GM23338 (cell line): ENCODE measurements around the gene YWHAH. TPM values are rescaled to one million over a fixed set of nuclear protein-coding genes. Genes with fewer than 3 reads are reported as not detected.

Experiments
- ATAC-seq: fragments of 200-7000 bp; cut with Tn5 transposase; 3 replicates; pipeline ENCODE4 v1.9.1; 2020
- DNase-seq: peaks from one replicate; pipeline ENCODE4 v3.0.0-alpha.2; 2015; ENCODE audit warnings: low spot score
- H2AFZ ChIP-seq: fragments of 200-600 bp; sonication (generic); 2 replicates; pipeline ENCODE4 v1.8.0; 2016; ENCODE audit warnings: antibody characterized with exemption, mild to moderate bottlenecking, moderate library complexity
- H3F3A ChIP-seq: fragments of 200-600 bp; sonication (generic); replicated peaks from 2 replicates; pipeline ENCODE4 v1.8.0; 2017; ENCODE audit warnings: antibody characterized with exemption, mixed run types, low read depth
- H3K27ac ChIP-seq: fragments of 200-600 bp; sonication (generic); 2 replicates; pipeline ENCODE4 v1.6.1; 2016; ENCODE audit warnings: low read depth
- H3K27me3 ChIP-seq: fragments of 200-600 bp; sonication (generic); 2 replicates; pipeline ENCODE4 v1.8.0; 2016; ENCODE audit warnings: mild to moderate bottlenecking, mixed run types, moderate library complexity; ENCODE audit not compliant: insufficient read depth
- H3K36me3 ChIP-seq: fragments of 200-600 bp; sonication (generic); 2 replicates; pipeline ENCODE4 v1.8.0; 2016; ENCODE audit warnings: mild to moderate bottlenecking; ENCODE audit not compliant: insufficient read depth
- H3K4me1 ChIP-seq: fragments of 200-600 bp; sonication (generic); 2 replicates; pipeline ENCODE4 v1.8.0; 2016; ENCODE audit warnings: mild to moderate bottlenecking, moderate library complexity; ENCODE audit not compliant: insufficient read depth
- H3K4me2 ChIP-seq: fragments of 200-600 bp; sonication (generic); 2 replicates; pipeline ENCODE4 v1.7.1; 2017; ENCODE audit warnings: mixed run types
- H3K4me3 ChIP-seq: fragments of 200-600 bp; sonication (generic); 2 replicates; pipeline ENCODE4 v1.6.1; 2016; ENCODE audit warnings: mixed run types
- H3K79me2 ChIP-seq: fragments of 200-600 bp; sonication (generic); replicated peaks from 2 replicates; pipeline ENCODE4 v1.8.0; 2017; ENCODE audit warnings: mild to moderate bottlenecking; ENCODE audit not compliant: insufficient read depth
- H3K9me2 ChIP-seq: fragments of 200-600 bp; sonication (generic); 2 replicates; pipeline ENCODE4 v1.8.0; 2017; ENCODE audit not compliant: insufficient read depth
- H4K20me1 ChIP-seq: fragments of 200-600 bp; sonication (generic); replicated peaks from 2 replicates; pipeline ENCODE4 v1.8.0; 2017; ENCODE audit warnings: mild to moderate bottlenecking; ENCODE audit not compliant: insufficient read depth
- H3K27ac Mint-ChIP-seq: 2 replicates; pipeline ENCODE4 v1.8.0; 2020; ENCODE audit warnings: inconsistent platforms, mild to moderate bottlenecking, moderate library complexity, mixed read lengths
- H3K27me3 Mint-ChIP-seq: 3 replicates; pipeline ENCODE4 v1.8.0; 2022; ENCODE audit warnings: low read depth, mild to moderate bottlenecking, moderate library complexity, mixed read lengths, inconsistent platforms; ENCODE audit not compliant: insufficient read depth, poor library complexity
- H3K36me3 Mint-ChIP-seq: 3 replicates; pipeline ENCODE4 v1.8.0; 2021; ENCODE audit warnings: low read depth, mild to moderate bottlenecking, inconsistent platforms, moderate library complexity, mixed read lengths
- H3K4me1 Mint-ChIP-seq: 3 replicates; pipeline ENCODE4 v1.8.0; 2020; ENCODE audit warnings: mild to moderate bottlenecking, inconsistent platforms, mixed read lengths
- H3K4me3 Mint-ChIP-seq: 3 replicates; pipeline ENCODE4 v1.8.0; 2021; ENCODE audit warnings: moderate library complexity, mild to moderate bottlenecking, inconsistent platforms, mixed read lengths
- H3K9me3 Mint-ChIP-seq: 3 replicates; pipeline ENCODE4 v1.8.0; 2020; ENCODE audit warnings: moderate library complexity, mild to moderate bottlenecking, inconsistent platforms, mixed read lengths
- CREB1 ChIP-seq: fragments of 250-450 bp; sonication (Bioruptor Pico); IDR thresholded peaks from 2 replicates; pipeline ENCODE4 v1.5.0; 2020; ENCODE audit warnings: low read depth, mild to moderate bottlenecking, moderate library complexity
- EZH2 ChIP-seq: fragments of 200-600 bp; sonication (generic); IDR thresholded peaks from one replicate; pipeline ENCODE4 v1.8.0; 2017; ENCODE audit warnings: antibody characterized with exemption, mild to moderate bottlenecking, low read depth; ENCODE audit not compliant: unreplicated experiment
- JUNB ChIP-seq: IDR thresholded peaks from one replicate; pipeline ENCODE4 v1.6.1; 2016; ENCODE audit warnings: antibody characterized with exemption; ENCODE audit not compliant: unreplicated experiment
- NANOG ChIP-seq: IDR thresholded peaks from 2 replicates; pipeline ENCODE4 v1.6.1; 2016; ENCODE audit warnings: antibody characterized with exemption, borderline replicate concordance
- ZNF114 ChIP-seq: fragments of 250-450 bp; sonication (Bioruptor Pico); IDR thresholded peaks from 2 replicates; pipeline ENCODE4 v1.5.0; 2020; ENCODE audit warnings: mild to moderate bottlenecking, moderate library complexity
- polyA plus RNA-seq: library from polyadenylated mRNA; unstranded; fragments of >200 nt; fragmentation: Nextera tagmentation; extraction: Ambion mirVana; gene quantifications from 2 replicates; pipeline ENCODE4 v1.2.1, GENCODE V29; 2016
- total RNA-seq: library from RNA; depleted of rRNA; stranded (reverse); fragments of >200 nt; shearing (Covaris generic); gene quantifications from 2 replicates; pipeline ENCODE4 v1.2.3, GENCODE V29; 2014
- TF ChIP-seq, protein P1 (sequence below): fragments of 250-450 bp; sonication (Bioruptor Pico); IDR thresholded peaks from 2 replicates; pipeline ENCODE4 v1.5.0; 2020; ENCODE audit warnings: mild to moderate bottlenecking, moderate library complexity
- TF ChIP-seq, protein P2 (sequence below), 2 experiments: fragments of 200-600 bp in 1 of 2; sonication (generic) in 1 of 2; conservative IDR thresholded peaks; 2 replicates each; pipeline versions ENCODE4 v1.5.1 to v1.6.1; 2016 to 2017; ENCODE audit warnings: antibody characterized with exemption in 2 of 2, low read depth in 2 of 2, mild to moderate bottlenecking in 2 of 2, moderate library complexity in 1 of 2
- TF ChIP-seq, protein P3 (sequence below): IDR thresholded peaks from 2 replicates; pipeline ENCODE4 v1.6.1; 2016; ENCODE audit warnings: antibody characterized with exemption
- TF ChIP-seq, protein P4 (sequence below): IDR thresholded peaks from one replicate; pipeline ENCODE4 v1.6.1; 2018; ENCODE audit warnings: antibody characterized with exemption; ENCODE audit not compliant: unreplicated experiment

Gene YWHAH
- total and polyA plus RNA-seq, 2 experiments from 2014 or later = 277 to 283 TPM

DNA sequence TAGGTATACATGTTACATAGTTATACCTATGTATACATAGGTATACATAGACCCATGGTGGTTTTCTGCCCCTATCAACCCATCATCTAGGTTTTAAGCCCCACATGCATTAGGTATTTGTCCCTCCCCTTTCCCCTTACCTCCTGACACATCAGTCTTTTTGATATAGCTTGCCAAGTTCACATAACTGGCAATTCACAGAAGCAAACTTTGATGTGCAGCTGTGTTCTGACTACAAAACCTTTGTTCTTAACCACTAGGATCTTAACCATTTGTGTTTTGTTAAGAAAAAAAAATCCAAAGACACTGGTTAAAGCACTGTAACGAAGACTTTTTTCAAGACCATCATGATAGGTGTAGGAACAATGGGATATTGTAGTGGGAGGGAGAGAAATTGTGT is 55.8 kb downstream of the YWHAH start (continued):
- TF ChIP-seq, protein P1, sequence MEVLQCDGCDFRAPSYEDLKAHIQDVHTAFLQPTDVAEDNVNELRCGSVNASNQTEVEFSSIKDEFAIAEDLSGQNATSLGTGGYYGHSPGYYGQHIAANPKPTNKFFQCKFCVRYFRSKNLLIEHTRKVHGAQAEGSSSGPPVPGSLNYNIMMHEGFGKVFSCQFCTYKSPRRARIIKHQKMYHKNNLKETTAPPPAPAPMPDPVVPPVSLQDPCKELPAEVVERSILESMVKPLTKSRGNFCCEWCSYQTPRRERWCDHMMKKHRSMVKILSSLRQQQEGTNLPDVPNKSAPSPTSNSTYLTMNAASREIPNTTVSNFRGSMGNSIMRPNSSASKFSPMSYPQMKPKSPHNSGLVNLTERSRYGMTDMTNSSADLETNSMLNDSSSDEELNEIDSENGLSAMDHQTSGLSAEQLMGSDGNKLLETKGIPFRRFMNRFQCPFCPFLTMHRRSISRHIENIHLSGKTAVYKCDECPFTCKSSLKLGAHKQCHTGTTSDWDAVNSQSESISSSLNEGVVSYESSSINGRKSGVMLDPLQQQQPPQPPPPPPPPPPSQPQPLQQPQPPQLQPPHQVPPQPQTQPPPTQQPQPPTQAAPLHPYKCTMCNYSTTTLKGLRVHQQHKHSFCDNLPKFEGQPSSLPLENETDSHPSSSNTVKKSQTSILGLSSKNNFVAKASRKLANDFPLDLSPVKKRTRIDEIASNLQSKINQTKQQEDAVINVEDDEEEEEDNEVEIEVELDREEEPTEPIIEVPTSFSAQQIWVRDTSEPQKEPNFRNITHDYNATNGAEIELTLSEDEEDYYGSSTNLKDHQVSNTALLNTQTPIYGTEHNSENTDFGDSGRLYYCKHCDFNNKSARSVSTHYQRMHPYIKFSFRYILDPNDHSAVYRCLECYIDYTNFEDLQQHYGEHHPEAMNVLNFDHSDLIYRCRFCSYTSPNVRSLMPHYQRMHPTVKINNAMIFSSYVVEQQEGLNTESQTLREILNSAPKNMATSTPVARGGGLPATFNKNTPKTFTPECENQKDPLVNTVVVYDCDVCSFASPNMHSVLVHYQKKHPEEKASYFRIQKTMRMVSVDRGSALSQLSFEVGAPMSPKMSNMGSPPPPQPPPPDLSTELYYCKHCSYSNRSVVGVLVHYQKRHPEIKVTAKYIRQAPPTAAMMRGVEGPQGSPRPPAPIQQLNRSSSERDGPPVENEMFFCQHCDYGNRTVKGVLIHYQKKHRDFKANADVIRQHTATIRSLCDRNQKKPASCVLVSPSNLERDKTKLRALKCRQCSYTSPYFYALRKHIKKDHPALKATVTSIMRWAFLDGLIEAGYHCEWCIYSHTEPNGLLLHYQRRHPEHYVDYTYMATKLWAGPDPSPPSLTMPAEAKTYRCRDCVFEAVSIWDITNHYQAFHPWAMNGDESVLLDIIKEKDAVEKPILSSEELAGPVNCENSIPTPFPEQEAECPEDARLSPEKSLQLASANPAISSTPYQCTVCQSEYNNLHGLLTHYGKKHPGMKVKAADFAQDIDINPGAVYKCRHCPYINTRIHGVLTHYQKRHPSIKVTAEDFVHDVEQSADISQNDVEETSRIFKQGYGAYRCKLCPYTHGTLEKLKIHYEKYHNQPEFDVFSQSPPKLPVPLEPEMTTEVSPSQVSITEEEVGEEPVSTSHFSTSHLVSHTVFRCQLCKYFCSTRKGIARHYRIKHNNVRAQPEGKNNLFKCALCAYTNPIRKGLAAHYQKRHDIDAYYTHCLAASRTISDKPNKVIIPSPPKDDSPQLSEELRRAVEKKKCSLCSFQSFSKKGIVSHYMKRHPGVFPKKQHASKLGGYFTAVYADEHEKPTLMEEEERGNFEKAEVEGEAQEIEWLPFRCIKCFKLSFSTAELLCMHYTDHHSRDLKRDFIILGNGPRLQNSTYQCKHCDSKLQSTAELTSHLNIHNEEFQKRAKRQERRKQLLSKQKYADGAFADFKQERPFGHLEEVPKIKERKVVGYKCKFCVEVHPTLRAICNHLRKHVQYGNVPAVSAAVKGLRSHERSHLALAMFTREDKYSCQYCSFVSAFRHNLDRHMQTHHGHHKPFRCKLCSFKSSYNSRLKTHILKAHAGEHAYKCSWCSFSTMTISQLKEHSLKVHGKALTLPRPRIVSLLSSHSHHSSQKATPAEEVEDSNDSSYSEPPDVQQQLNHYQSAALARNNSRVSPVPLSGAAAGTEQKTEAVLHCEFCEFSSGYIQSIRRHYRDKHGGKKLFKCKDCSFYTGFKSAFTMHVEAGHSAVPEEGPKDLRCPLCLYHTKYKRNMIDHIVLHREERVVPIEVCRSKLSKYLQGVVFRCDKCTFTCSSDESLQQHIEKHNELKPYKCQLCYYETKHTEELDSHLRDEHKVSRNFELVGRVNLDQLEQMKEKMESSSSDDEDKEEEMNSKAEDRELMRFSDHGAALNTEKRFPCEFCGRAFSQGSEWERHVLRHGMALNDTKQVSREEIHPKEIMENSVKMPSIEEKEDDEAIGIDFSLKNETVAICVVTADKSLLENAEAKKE = no peak
- TF ChIP-seq, protein P2, sequence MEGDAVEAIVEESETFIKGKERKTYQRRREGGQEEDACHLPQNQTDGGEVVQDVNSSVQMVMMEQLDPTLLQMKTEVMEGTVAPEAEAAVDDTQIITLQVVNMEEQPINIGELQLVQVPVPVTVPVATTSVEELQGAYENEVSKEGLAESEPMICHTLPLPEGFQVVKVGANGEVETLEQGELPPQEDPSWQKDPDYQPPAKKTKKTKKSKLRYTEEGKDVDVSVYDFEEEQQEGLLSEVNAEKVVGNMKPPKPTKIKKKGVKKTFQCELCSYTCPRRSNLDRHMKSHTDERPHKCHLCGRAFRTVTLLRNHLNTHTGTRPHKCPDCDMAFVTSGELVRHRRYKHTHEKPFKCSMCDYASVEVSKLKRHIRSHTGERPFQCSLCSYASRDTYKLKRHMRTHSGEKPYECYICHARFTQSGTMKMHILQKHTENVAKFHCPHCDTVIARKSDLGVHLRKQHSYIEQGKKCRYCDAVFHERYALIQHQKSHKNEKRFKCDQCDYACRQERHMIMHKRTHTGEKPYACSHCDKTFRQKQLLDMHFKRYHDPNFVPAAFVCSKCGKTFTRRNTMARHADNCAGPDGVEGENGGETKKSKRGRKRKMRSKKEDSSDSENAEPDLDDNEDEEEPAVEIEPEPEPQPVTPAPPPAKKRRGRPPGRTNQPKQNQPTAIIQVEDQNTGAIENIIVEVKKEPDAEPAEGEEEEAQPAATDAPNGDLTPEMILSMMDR (conservative IDR thresholded peaks at IDR 0.05; ENCODE audit: low read depth in 2 of 2) = no peak
- TF ChIP-seq ZNF114 (CRISPR knock-in tag) (no peak), NANOG (no peak), EZH2 (no peak), JUNB (no peak)
- TF ChIP-seq, protein P3, sequence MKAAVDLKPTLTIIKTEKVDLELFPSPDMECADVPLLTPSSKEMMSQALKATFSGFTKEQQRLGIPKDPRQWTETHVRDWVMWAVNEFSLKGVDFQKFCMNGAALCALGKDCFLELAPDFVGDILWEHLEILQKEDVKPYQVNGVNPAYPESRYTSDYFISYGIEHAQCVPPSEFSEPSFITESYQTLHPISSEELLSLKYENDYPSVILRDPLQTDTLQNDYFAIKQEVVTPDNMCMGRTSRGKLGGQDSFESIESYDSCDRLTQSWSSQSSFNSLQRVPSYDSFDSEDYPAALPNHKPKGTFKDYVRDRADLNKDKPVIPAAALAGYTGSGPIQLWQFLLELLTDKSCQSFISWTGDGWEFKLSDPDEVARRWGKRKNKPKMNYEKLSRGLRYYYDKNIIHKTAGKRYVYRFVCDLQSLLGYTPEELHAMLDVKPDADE = no peak

DNA sequence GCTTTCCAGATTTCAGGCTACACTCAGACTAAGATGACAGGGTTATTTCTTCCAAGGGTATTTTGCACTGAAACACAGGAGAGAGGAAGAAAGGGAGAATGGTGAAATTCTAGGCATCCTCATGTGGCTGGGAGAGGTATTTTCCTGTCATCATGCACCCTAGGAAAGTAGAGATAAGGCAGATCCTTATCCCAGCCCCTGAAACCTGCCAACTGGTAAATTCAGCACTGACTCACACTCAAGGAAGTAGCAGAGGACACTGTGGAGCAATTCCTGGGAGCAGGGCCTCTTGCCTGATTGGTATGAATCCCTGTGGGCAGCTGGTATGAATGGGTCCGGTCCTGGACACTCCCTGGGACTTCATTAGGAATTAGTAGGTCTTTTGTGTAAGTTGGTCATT is 61.1 kb downstream of the YWHAH start:
- TF ChIP-seq, protein P4, sequence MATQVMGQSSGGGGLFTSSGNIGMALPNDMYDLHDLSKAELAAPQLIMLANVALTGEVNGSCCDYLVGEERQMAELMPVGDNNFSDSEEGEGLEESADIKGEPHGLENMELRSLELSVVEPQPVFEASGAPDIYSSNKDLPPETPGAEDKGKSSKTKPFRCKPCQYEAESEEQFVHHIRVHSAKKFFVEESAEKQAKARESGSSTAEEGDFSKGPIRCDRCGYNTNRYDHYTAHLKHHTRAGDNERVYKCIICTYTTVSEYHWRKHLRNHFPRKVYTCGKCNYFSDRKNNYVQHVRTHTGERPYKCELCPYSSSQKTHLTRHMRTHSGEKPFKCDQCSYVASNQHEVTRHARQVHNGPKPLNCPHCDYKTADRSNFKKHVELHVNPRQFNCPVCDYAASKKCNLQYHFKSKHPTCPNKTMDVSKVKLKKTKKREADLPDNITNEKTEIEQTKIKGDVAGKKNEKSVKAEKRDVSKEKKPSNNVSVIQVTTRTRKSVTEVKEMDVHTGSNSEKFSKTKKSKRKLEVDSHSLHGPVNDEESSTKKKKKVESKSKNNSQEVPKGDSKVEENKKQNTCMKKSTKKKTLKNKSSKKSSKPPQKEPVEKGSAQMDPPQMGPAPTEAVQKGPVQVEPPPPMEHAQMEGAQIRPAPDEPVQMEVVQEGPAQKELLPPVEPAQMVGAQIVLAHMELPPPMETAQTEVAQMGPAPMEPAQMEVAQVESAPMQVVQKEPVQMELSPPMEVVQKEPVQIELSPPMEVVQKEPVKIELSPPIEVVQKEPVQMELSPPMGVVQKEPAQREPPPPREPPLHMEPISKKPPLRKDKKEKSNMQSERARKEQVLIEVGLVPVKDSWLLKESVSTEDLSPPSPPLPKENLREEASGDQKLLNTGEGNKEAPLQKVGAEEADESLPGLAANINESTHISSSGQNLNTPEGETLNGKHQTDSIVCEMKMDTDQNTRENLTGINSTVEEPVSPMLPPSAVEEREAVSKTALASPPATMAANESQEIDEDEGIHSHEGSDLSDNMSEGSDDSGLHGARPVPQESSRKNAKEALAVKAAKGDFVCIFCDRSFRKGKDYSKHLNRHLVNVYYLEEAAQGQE = no peak
- TF ChIP-seq CREB1 (CRISPR knock-in tag) = no peak
- TF ChIP-seq ZNF114 (CRISPR knock-in tag) = no peak
- no peak for TF ChIP-seq EZH2
- TF ChIP-seq, protein P2 (conservative IDR thresholded peaks at IDR 0.05; ENCODE audit: low read depth in 2 of 2) = no peak
- H3K27ac Mint-ChIP-seq = no peak overlapping the region
- no peak overlapping the region for H3K27ac ChIP-seq
- H3K9me3 Mint-ChIP-seq = peaks cover 7% of the 10 kb centered on the region; the same call in 1 of the 3 replicates
- no peaks in the 10 kb centered on the region for H4K20me1 ChIP-seq
- H3K27me3 ChIP-seq = no peaks in the 10 kb centered on the region
- H3K36me3 ChIP-seq = no peaks in the 10 kb centered on the region
- H3K4me3 Mint-ChIP-seq = no peak overlapping the region
- ATAC-seq = no peak
- H3K9me2 ChIP-seq = no peaks in the 10 kb centered on the region
- no peak overlapping the region for H2AFZ ChIP-seq
- H3K4me2 ChIP-seq = no peak overlapping the region
- H3K4me1 Mint-ChIP-seq = no peaks in the 10 kb centered on the region
- H3F3A ChIP-seq = no peaks in the 10 kb centered on the region
- no peaks in the 10 kb centered on the region for H3K79me2 ChIP-seq
- H3K4me1 ChIP-seq = no peaks in the 10 kb centered on the region
- H3K4me3 ChIP-seq = no peak overlapping the region
- DNase-seq = no peak
- H3K27me3 Mint-ChIP-seq = peaks cover 2% of the 10 kb centered on the region
- H3K36me3 Mint-ChIP-seq = no peaks in the 10 kb centered on the region
